H9 (cell line): ENCODE measurements around the gene MCL1. TPM values are rescaled to one million over a fixed set of nuclear protein-coding genes. Genes with fewer than 3 reads are reported as not detected.
A peak's percentile ranks its signal among the peaks of the same experiment; 100 is the strongest.

ENCODE experiments used
- DNase-seq: peaks from one replicate; pipeline ENCODE4 v3.0.0-alpha.2; 2017
- H2AFZ ChIP-seq: one replicate; pipeline ENCODE4 v1.6.1; 2013; ENCODE audit warnings: mild to moderate bottlenecking, low read length, control low read depth, moderate library complexity
- H2AK5ac ChIP-seq: 2 replicates; pipeline ENCODE4 v1.6.1; 2013; ENCODE audit warnings: low read length, control low read depth, mixed read lengths; ENCODE audit not compliant: insufficient read length
- H2BK120ac ChIP-seq: one replicate; pipeline ENCODE4 v1.6.1; 2013; ENCODE audit warnings: low read depth, mild to moderate bottlenecking, low read length, control low read depth, inconsistent platforms; ENCODE audit not compliant: poor library complexity, severe bottlenecking
- H2BK12ac ChIP-seq: 2 replicates; pipeline ENCODE4 v1.6.1; 2013; ENCODE audit warnings: low read length, control low read depth, mixed read lengths, low read depth; ENCODE audit not compliant: insufficient read length
- H2BK15ac ChIP-seq: 2 replicates; pipeline ENCODE4 v1.6.1; 2013; ENCODE audit warnings: low read depth, low read length, control low read depth
- H2BK20ac ChIP-seq: one replicate; pipeline ENCODE4 v1.6.1; 2013; ENCODE audit warnings: low read depth, mild to moderate bottlenecking, low read length, control low read depth, inconsistent platforms; ENCODE audit not compliant: poor library complexity, severe bottlenecking
- H2BK5ac ChIP-seq: 2 replicates; pipeline ENCODE4 v1.6.1; 2013; ENCODE audit warnings: low read length, control low read depth, mixed read lengths; ENCODE audit not compliant: insufficient read length
- H3K14ac ChIP-seq: 2 replicates; pipeline ENCODE4 v1.6.1; 2013; ENCODE audit warnings: low read length, control low read depth; ENCODE audit not compliant: insufficient read depth
- H3K18ac ChIP-seq: 2 replicates; pipeline ENCODE4 v1.6.1; 2013; ENCODE audit warnings: low read depth, mild to moderate bottlenecking, mixed read lengths, low read length, control low read depth; ENCODE audit not compliant: insufficient read length
- H3K23ac ChIP-seq: 2 replicates; pipeline ENCODE4 v1.6.1; 2013; ENCODE audit warnings: low read length, control low read depth, mixed read lengths, low read depth; ENCODE audit not compliant: insufficient read length
- H3K23me2 ChIP-seq: 2 replicates; pipeline ENCODE4 v1.6.1; 2013; ENCODE audit warnings: low read depth, mild to moderate bottlenecking, mixed read lengths, low read length, control low read depth; ENCODE audit not compliant: insufficient read length, poor library complexity, severe bottlenecking
- H3K27ac ChIP-seq: 2 replicates; pipeline ENCODE4 v1.5.1; 2013; ENCODE audit warnings: low read length, control low read depth, mixed read lengths, low read depth; ENCODE audit not compliant: insufficient read length
- H3K27me3 ChIP-seq: 2 replicates; pipeline ENCODE4 v1.6.1; 2013; ENCODE audit warnings: low read length, control low read depth, inconsistent platforms; ENCODE audit not compliant: insufficient read depth
- H3K4ac ChIP-seq: 2 replicates; pipeline ENCODE4 v1.6.1; 2013; ENCODE audit warnings: low read depth, mild to moderate bottlenecking, control low read depth, inconsistent platforms, low read length, moderate library complexity
- H3K4me1 ChIP-seq: 2 replicates; pipeline ENCODE4 v1.6.1; 2013; ENCODE audit warnings: low read length, control low read depth, inconsistent platforms; ENCODE audit not compliant: insufficient read depth
- H3K4me2 ChIP-seq: 2 replicates; pipeline ENCODE4 v1.6.1; 2013; ENCODE audit warnings: low read length, control low read depth, mixed read lengths; ENCODE audit not compliant: insufficient read length, insufficient read depth
- H3K56ac ChIP-seq: 2 replicates; pipeline ENCODE4 v1.6.1; 2013; ENCODE audit warnings: low read depth, mild to moderate bottlenecking, mixed read lengths, low read length, control low read depth; ENCODE audit not compliant: insufficient read length
- H3K79me1 ChIP-seq: 2 replicates; pipeline ENCODE4 v1.6.1; 2013; ENCODE audit warnings: low read depth, mild to moderate bottlenecking, moderate library complexity, low read length, control low read depth, inconsistent platforms; ENCODE audit not compliant: insufficient read depth, poor library complexity, severe bottlenecking
- H3K79me2 ChIP-seq: 2 replicates; pipeline ENCODE4 v1.6.1; 2013; ENCODE audit warnings: low read length, control low read depth, inconsistent platforms; ENCODE audit not compliant: insufficient read depth
- H3K9ac ChIP-seq: 2 replicates; pipeline ENCODE4 v1.6.1; 2013; ENCODE audit warnings: low read length, control low read depth, mixed read lengths; ENCODE audit not compliant: insufficient read length; ENCODE audit errors: extremely low read depth
- H3K9me3 ChIP-seq: one replicate; pipeline ENCODE4 v1.6.1; 2013; ENCODE audit warnings: low read depth, low read length, inconsistent platforms; ENCODE audit not compliant: control insufficient read depth
- H3T11ph ChIP-seq: one replicate; pipeline ENCODE4 v1.6.1; 2013; ENCODE audit warnings: mild to moderate bottlenecking, low read length, control low read depth, inconsistent platforms
- H4K20me1 ChIP-seq: one replicate; pipeline ENCODE4 v1.6.1; 2013; ENCODE audit not compliant: control insufficient read depth, insufficient read length, insufficient read depth
- H4K5ac ChIP-seq: 2 replicates; pipeline ENCODE4 v1.6.1; 2013; ENCODE audit warnings: low read depth, mild to moderate bottlenecking, mixed read lengths, low read length, control low read depth; ENCODE audit not compliant: insufficient read length
- H4K8ac ChIP-seq: replicated peaks from 2 replicates; pipeline ENCODE4 v1.6.1; 2013; ENCODE audit warnings: low read length, control low read depth, mixed read lengths, low read depth; ENCODE audit not compliant: insufficient read length
- H4K91ac ChIP-seq: 2 replicates; pipeline ENCODE4 v1.6.1; 2013; ENCODE audit warnings: low read depth, mild to moderate bottlenecking, moderate library complexity, mixed read lengths, low read length, control low read depth; ENCODE audit not compliant: insufficient read length
- H3K27ac Mint-ChIP-seq, 3 experiments: 2 replicates in 2 of 3; 3 replicates in 1 of 3; pipeline ENCODE4 v1.8.0; 2020 to 2021; ENCODE audit warnings: mixed read lengths in 3 of 3, mild to moderate bottlenecking in 1 of 3, moderate library complexity in 1 of 3
- H3K27me3 Mint-ChIP-seq: 2 replicates; pipeline ENCODE4 v1.8.0; 2021; ENCODE audit warnings: low read depth, mild to moderate bottlenecking, moderate library complexity, mixed read lengths
- H3K36me3 Mint-ChIP-seq, 3 experiments: 2 replicates in 2 of 3; 3 replicates in 1 of 3; pipeline ENCODE4 v1.8.0; 2020 to 2021; ENCODE audit warnings: low read depth in 3 of 3, mixed read lengths in 3 of 3; ENCODE audit not compliant: insufficient read depth in 1 of 3
- H3K4me1 Mint-ChIP-seq, 2 experiments: 2 replicates each; pipeline ENCODE4 v1.8.0; 2020; ENCODE audit warnings: mixed read lengths in 2 of 2
- H3K4me3 Mint-ChIP-seq, 2 experiments: 2 replicates in 1 of 2; 3 replicates in 1 of 2; pipeline ENCODE4 v1.8.0; 2020 to 2021; ENCODE audit warnings: mild to moderate bottlenecking in 2 of 2, mixed read lengths in 2 of 2, moderate library complexity in 1 of 2
- H3K9me3 Mint-ChIP-seq, 2 experiments: 2 replicates in 1 of 2; 3 replicates in 1 of 2; pipeline ENCODE4 v1.8.0; 2020; ENCODE audit warnings: mild to moderate bottlenecking in 2 of 2, mixed read lengths in 2 of 2, moderate library complexity in 1 of 2
- CTCF ChIP-seq: fragments of 200-600 bp; sonication (generic); conservative IDR thresholded peaks from 3 replicates; pipeline ENCODE4 v1.8.0; 2021; ENCODE audit warnings: antibody characterized with exemption, mild to moderate bottlenecking
- WGBS: extraction: QIAGEN DNeasy Blood & Tissue Kit; methylation state at CpG from one replicate; pipeline ENCODE4 v1.1.7; 2013; ENCODE audit warnings: missing lambda C conversion rate, low lambda C conversion rate, mixed read lengths; ENCODE audit not compliant: insufficient read length; ENCODE audit errors: extremely low coverage; 5-methylcytosine and 5-hydroxymethylcytosine counted together
- total RNA-seq: library from RNA; stranded (reverse); gene quantifications from 2 replicates; pipeline ENCODE4 v1.2.1, GENCODE V29; 2021

Gene MCL1
- total RNA-seq, 1 experiment from 2014 or later: 247 TPM

- no peak overlapping the region for H3K23ac ChIP-seq
- no peak overlapping the region for H4K8ac ChIP-seq
- no peak overlapping the region for H3K4me2 ChIP-seq
- H4K5ac ChIP-seq: no peak overlapping the region
- no peaks in the 10 kb centered on the region for H3K79me1 ChIP-seq
- H3K4me3 Mint-ChIP-seq: no peak overlapping the region
- no peak overlapping the region for H2AFZ ChIP-seq
- H4K91ac ChIP-seq: no peak overlapping the region
- no peaks in the 10 kb centered on the region; the same call in 1 of the 2 replicates for H3K27me3 Mint-ChIP-seq
- H3K79me2 ChIP-seq: no peaks in the 10 kb centered on the region
- H2BK12ac ChIP-seq: no peak overlapping the region
- no peak overlapping the region for H3T11ph ChIP-seq
- H3K4me1 Mint-ChIP-seq: peaks cover 14 to 29% of the 10 kb centered on the region in 2 experiments
- H2BK20ac ChIP-seq: no peak overlapping the region
- H3K14ac ChIP-seq: no peak overlapping the region
- no peaks in the 10 kb centered on the region for H3K23me2 ChIP-seq
- WGBS: no CpG with 5 or more reads among the region's 14 CpGs
- no peaks in the 10 kb centered on the region for H3K9me3 Mint-ChIP-seq
- H2BK15ac ChIP-seq: no peak overlapping the region
- no peak overlapping the region for H2BK120ac ChIP-seq
- H4K20me1 ChIP-seq: no peaks in the 10 kb centered on the region
- H3K27ac Mint-ChIP-seq: no peak overlapping the region
- no peak overlapping the region for H3K27ac ChIP-seq
- no peak overlapping the region for H3K9ac ChIP-seq
- H2AK5ac ChIP-seq: no peak overlapping the region
- H3K18ac ChIP-seq: no peak overlapping the region
- TF ChIP-seq CTCF: no peak
- H3K4me1 ChIP-seq: no peaks in the 10 kb centered on the region; the same call in 1 of the 2 replicates
- no peak overlapping the region for H2BK5ac ChIP-seq
- peak; percentile 32 for DNase-seq
- no peaks in the 10 kb centered on the region for H3K9me3 ChIP-seq
- H3K4ac ChIP-seq: no peak overlapping the region
- no peak overlapping the region for H3K56ac ChIP-seq
- no peaks in the 10 kb centered on the region for H3K36me3 Mint-ChIP-seq
- H3K27me3 ChIP-seq: no peaks in the 10 kb centered on the region
These were observed 43.7 kb downstream of the MCL1 start for GRCh38 chr1:150535511-150536287.
